ENCODE data around the gene NPAS3. TPM values are rescaled to one million over a fixed set of nuclear protein-coding genes. Genes with fewer than 3 reads are reported as not detected.

NPAS3 gene
- total RNA-seq, 1 experiment from 2014 or later = 15.6 TPM

GRCh38 chr14:33693237-33693636 is 754.6 kb downstream of the NPAS3 start:
- Histone ChIP-seq H3K4me1 (ENCODE audit: insufficient read depth, low read length, poor library complexity, severe bottlenecking) (no peaks in the 10 kb centered on the region), H3K9me3 (ENCODE audit: low read depth, low read length, poor library complexity, severe bottlenecking) (no peaks in the 10 kb centered on the region), H3K27ac (ENCODE audit: low read depth, low read length, poor library complexity, severe bottlenecking) (no peak overlapping the region), H3K36me3 (ENCODE audit: insufficient read depth, low read length, poor library complexity, severe bottlenecking) (no peaks in the 10 kb centered on the region), H3K27me3 (replicated peaks; ENCODE audit: insufficient read depth, low read depth, low read length, poor library complexity) (no peaks in the 10 kb centered on the region), H3K4me3 (ENCODE audit: low read depth, low read length, poor library complexity, severe bottlenecking) (no peak overlapping the region)
- CTCF ChIA-PET = no interaction called here
- no TSS peak for BruUV-seq (replicated peaks)
- no peak for DNase-seq (ENCODE audit: low spot score)
- intact Hi-C loops (cut with micrococcal nuclease; ENCODE audit: unreplicated experiment) = no loop called here
- no peak for TF ChIP-seq CTCF (conservative IDR thresholded peaks at IDR 0.05; ENCODE audit: low read depth, low read length)
- no peak for TF ChIP-seq EZH2 (IDR thresholded peaks at IDR 0.05; ENCODE audit: borderline replicate concordance, low read depth, low read length, poor library complexity, severe bottlenecking)
- POLR2A ChIA-PET (ENCODE audit: low non-redundant PET) = no interaction called here

GRCh38 chr14:33696165-33696564 is 757.5 kb downstream of the NPAS3 start:
- Histone ChIP-seq H3K36me3 (ENCODE audit: insufficient read depth, low read length, poor library complexity, severe bottlenecking) (no peaks in the 10 kb centered on the region), H3K4me1 (ENCODE audit: insufficient read depth, low read length, poor library complexity, severe bottlenecking) (no peaks in the 10 kb centered on the region), H3K27me3 (replicated peaks; ENCODE audit: insufficient read depth, low read depth, low read length, poor library complexity) (no peaks in the 10 kb centered on the region), H3K4me3 (ENCODE audit: low read depth, low read length, poor library complexity, severe bottlenecking) (no peak overlapping the region), H3K9me3 (ENCODE audit: low read depth, low read length, poor library complexity, severe bottlenecking) (no peaks in the 10 kb centered on the region), H3K27ac (ENCODE audit: low read depth, low read length, poor library complexity, severe bottlenecking) (no peak overlapping the region)
- TF ChIP-seq EZH2 (IDR thresholded peaks at IDR 0.05; ENCODE audit: borderline replicate concordance, low read depth, low read length, poor library complexity, severe bottlenecking) = no peak
- no peak for TF ChIP-seq CTCF (conservative IDR thresholded peaks at IDR 0.05; ENCODE audit: low read depth, low read length)
- ChIA-PET POLR2A (ENCODE audit: low non-redundant PET) (no interaction called here), CTCF (no interaction called here)
- DNase-seq (ENCODE audit: low spot score) = no peak
- intact Hi-C loops (cut with micrococcal nuclease; ENCODE audit: unreplicated experiment) = no loop called here
- no TSS peak for BruUV-seq (replicated peaks)

- Histone ChIP-seq H3K36me3 (ENCODE audit: insufficient read depth, low read length, poor library complexity, severe bottlenecking) (no peaks in the 10 kb centered on the region), H3K27ac (ENCODE audit: low read depth, low read length, poor library complexity, severe bottlenecking) (no peak overlapping the region), H3K9me3 (ENCODE audit: low read depth, low read length, poor library complexity, severe bottlenecking) (no peaks in the 10 kb centered on the region), H3K4me3 (ENCODE audit: low read depth, low read length, poor library complexity, severe bottlenecking) (no peak overlapping the region), H3K4me1 (ENCODE audit: insufficient read depth, low read length, poor library complexity, severe bottlenecking) (no peaks in the 10 kb centered on the region), H3K27me3 (replicated peaks; ENCODE audit: insufficient read depth, low read depth, low read length, poor library complexity) (no peaks in the 10 kb centered on the region)
- POLR2A ChIA-PET (ENCODE audit: low non-redundant PET) = interaction anchor here (0.6 kb wide), 1 partner anchor 15 kb away, joined by 4 read pairs; no protein-coding TSS in a partner anchor
- intact Hi-C loops (cut with micrococcal nuclease; ENCODE audit: unreplicated experiment) = no loop called here
- DNase-seq (ENCODE audit: low spot score) = no peak
- no peak for TF ChIP-seq EZH2 (IDR thresholded peaks at IDR 0.05; ENCODE audit: borderline replicate concordance, low read depth, low read length, poor library complexity, severe bottlenecking)
- TF ChIP-seq CTCF (conservative IDR thresholded peaks at IDR 0.05; ENCODE audit: low read depth, low read length) = no peak
- CTCF ChIA-PET = no interaction called here
- BruUV-seq (replicated peaks) = no TSS peak
Observed at GRCh38 chr14:33699300-33699983, 760.8 kb downstream of the NPAS3 start.
